GM10266 (cell line): Measurements from ENCODE around the gene KCNMA1.
"Not testable (repeated sequence)": the region's sequence is repeated elsewhere in the genome, so short reads cannot be mapped to it uniquely, and the experiment has no call there.

Source experiments
- DNase-seq: peaks from one replicate; pipeline ENCODE4 v3.0.0; 2012; ENCODE audit errors: extremely low spot score
- CTCF ChIP-seq: IDR thresholded peaks from 2 replicates; pipeline ENCODE4 v1.5.1; 2012; ENCODE audit warnings: mild to moderate bottlenecking, low read depth; ENCODE audit not compliant: control insufficient read depth, insufficient read depth; ENCODE audit errors: missing control alignments

Gene KCNMA1

GRCh38 chr10:77575271-77576006, 62.2 kb downstream of the KCNMA1 start:
- no peak for TF ChIP-seq CTCF

GRCh38 chr10:77574438-77574837, 63.2 kb downstream of the KCNMA1 start:
- no peak for TF ChIP-seq CTCF

More at GRCh38 chr10:77575271-77576006, 62.2 kb downstream of the KCNMA1 start:
- DNase-seq: no peak

GRCh38 chr10:77572520-77572919, 65.1 kb downstream of the KCNMA1 start:
- DNase-seq: not testable (repeated sequence)

More at GRCh38 chr10:77574438-77574837, 63.2 kb downstream of the KCNMA1 start:
- DNase-seq: no peak

- DNase-seq: no peak
- no peak for TF ChIP-seq CTCF
Observed at GRCh38 chr10:77571490-77571889, 66.1 kb downstream of the KCNMA1 start.

- no peak for TF ChIP-seq CTCF
- DNase-seq: no peak
Observed at GRCh38 chr10:77566914-77567566, 70.6 kb downstream of the KCNMA1 start.

- no peak for DNase-seq
- TF ChIP-seq CTCF: no peak
Observed at GRCh38 chr10:77566236-77566635, 71.4 kb downstream of the KCNMA1 start.

GRCh38 chr10:77565590-77566023, 72.0 kb downstream of the KCNMA1 start:
- DNase-seq: no peak

More at GRCh38 chr10:77565590-77566023, 72.0 kb downstream of the KCNMA1 start:
- TF ChIP-seq CTCF: no peak
